Right lobe of liver (tissue), 4 donors: Measurements from ENCODE around the gene HBA1.

Experiments
- CTCF ChIP-seq, 4 donors: fragments of 200-600 bp in 3 of 4; fragments of 450-650 bp in 1 of 4; IDR thresholded peaks; one replicate each; pipeline versions ENCODE4 v1.5.1 to v1.8.0; 2016 to 2022; ENCODE audit warnings: antibody characterized with exemption in 4 of 4, mild to moderate bottlenecking in 2 of 4
- POLR2A ChIP-seq: fragments of 450-650 bp; IDR thresholded peaks from one replicate; pipeline ENCODE4 v1.6.1; 2017; ENCODE audit warnings: antibody characterized with exemption, mild to moderate bottlenecking
- donor health status: DM: no; HTN: no; CAD: no.
- donor health status: DM: no; HTN: no; CAD: no.
- donor health status: DM: no; HTN: yes; CAD: no.

- TF ChIP-seq POLR2A, result no peak
- no peak for TF ChIP-seq CTCF (IDR thresholded peaks at IDR 0.05)
These were observed 14.0 kb upstream of the HBA1 start for GRCh38 chr16:162271-162991.
